Hematopoietic multipotent progenitor cell treated with erythropoietin and hydrocortisone succinate and interleukin-3 and kit ligand, for 8 days (in vitro differentiated cells): Measurements from ENCODE around the gene POR.

Experiments used
- DNase-seq: peaks from one replicate; pipeline ENCODE4 v3.0.0-alpha.2; 2015

Gene POR

DNA sequence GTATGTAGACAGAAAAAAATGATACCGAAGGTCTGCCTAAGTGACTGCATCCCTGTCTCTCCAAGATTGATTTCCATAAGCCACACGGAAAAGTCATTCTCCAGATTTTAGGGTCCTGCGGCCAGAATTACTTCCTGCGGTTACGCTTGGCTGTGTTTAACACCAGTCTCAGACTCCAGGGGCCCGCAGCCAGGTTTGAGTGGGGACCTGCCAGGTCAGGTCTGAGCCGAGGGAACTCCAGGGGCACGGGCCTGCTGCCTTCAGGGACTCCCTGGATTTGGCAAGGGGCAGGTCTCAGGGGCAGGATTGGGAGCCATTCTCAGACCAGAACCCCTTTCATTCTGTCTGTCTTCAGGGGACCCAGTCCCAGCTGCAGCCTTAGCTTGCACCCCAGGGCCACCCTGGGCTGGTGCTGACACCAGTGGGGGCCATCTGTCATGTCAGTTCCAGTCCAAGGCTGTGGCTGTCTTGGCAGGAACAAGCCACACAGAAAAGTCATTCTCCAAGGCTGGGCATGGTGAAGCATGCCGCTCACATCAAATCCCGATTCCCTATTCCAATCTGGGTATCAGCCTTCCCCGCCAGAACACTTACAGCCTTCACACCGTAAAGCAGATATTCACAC is 40.5 kb downstream of the POR start:
- no peak for DNase-seq

DNA sequence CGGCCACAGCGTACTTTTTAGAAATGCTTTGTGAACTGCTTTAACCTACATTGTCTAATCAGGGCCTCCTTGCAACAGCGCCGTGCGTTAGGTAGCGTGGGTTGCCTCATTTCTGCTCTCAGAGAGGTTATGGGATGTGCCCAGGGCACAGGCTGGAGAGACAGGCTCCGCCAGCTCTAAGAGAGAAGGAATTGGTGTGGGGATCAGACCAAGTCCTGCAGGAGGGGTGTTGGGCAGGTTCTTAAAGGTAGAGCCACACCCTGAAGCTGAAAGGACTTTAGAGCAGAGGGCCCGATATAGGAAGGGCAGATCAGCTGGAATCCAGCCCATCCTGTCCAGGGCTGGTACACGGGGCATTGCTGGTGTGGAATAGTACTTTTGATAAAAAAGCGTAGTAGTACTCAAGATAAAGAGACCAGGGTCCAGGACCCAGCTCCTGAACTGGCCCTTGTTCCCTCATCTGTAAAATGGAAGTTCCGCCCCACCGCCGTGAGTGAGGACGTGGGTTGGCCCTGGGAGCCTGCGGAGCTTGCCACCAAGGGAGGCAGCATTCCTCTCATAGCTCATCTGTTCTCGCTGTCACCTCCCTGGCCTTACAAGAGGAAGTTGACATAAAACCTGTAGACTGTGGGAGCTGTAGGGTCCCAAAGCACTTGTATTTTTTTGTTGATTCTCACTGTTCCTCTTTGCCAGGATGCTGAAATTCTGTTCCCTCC is 42.2 kb downstream of the POR start:
- no peak for DNase-seq

DNA sequence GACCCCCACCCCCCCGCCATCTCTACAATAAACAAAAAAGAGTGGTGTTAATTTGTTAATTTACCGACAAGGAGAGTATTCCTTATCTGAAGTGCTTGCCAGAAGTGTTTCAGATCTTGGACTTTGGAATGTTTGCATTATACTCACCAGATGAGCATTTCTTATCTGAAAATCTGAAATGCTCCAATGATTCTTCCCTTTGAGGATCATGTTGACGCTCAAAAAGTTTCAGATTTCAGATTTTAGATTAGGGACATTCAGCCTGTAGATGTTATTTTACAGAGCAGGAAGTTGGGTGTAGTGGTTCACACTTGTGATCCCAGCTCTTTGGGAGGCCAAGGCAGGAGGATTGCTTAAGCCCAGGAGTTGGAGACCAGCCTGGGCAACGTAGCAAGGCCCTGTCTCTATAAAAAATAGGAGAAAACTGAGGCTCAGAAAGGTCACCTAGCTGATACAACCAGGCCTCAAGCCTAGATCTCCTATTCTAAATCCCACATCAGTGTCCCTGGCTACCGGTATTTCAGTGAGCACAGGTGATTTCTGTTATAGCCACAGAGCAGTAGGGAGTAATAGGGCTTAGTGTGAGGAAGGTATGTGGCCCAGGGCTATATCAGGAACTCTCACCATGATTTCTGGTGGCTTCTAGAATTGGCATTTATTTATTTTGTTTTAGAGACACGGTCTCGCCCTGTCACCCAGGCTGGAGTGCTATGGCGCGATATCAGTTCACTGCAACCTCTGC is 44.0 kb downstream of the POR start:
- no peak for DNase-seq

DNA sequence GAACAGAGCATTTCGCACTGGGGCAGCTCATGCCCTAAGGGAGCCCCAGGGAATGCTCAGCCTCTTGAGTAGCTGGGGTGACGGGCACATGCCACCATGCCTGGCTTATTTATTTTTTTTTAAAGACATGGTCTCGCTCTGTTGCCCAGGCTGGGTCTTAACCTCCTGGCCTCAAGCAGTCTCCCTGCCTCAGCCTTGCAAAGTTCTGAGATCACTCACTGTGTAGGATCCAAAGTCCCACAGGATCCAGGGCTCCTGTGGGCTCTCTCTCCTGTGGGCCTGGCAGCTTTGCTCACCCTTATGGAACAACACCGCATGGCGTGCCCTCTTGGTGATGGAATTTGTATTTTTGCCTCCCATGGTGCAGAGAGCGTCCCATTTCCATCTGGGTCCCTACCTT is 45.4 kb downstream of the POR start:
- no peak for DNase-seq

DNA sequence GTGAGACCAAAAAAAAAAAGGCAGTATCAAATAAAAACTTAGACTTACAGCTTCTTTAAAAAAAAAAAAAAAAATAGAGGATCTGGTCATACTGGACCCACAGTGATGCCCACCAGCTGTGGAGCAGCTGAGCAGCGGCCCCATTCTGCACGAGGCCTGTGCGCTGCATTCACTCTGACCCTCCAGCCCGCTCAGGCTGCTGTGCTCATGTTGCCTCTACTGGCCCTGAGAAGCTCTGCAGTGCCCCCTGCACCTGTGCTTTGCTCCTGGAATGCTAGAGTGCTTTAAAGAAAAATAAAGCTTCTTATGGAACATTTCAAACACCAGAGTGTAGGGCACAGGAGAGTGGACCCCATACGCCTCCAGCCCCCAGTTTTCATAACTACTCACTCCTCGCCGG is 46.3 kb downstream of the POR start:
- DNase-seq, result no peak

DNA sequence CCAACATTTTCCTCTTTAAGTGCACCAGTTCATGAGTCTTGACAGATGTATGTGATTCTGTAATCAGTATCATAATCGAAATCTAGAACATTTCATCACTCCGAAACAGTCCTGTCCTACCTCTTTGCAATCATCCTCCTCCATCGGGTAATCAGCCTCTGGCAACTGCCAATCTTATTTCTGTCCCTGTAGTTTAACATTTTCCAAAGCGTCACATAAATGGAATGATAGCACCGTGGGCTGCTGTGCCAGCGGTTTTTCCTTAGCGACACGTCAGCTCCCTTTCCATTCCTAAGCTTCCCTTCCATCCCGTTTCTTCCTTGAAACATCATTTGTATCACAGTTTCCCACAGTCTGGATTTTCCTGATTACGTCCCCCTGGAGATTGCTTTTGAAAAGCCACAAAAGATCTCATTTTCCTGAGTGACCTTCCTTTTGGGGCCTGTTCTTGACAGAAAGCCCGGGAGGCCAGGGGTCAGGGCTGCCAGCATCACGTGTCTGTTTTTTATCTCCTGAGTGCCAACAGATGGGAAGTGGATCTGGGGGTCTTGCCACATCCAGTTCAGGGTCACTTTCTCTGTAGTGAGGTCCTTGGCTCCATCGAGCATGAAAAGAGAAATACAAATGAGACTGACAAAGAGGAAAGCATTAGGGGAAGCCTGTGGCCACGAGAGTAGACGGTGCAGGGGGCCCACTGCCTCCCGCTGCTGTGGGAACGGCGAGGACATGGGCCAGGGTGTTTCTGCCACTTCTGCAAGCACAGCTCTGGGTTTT is 47.8 kb downstream of the POR start:
- DNase-seq, result no peak

DNA sequence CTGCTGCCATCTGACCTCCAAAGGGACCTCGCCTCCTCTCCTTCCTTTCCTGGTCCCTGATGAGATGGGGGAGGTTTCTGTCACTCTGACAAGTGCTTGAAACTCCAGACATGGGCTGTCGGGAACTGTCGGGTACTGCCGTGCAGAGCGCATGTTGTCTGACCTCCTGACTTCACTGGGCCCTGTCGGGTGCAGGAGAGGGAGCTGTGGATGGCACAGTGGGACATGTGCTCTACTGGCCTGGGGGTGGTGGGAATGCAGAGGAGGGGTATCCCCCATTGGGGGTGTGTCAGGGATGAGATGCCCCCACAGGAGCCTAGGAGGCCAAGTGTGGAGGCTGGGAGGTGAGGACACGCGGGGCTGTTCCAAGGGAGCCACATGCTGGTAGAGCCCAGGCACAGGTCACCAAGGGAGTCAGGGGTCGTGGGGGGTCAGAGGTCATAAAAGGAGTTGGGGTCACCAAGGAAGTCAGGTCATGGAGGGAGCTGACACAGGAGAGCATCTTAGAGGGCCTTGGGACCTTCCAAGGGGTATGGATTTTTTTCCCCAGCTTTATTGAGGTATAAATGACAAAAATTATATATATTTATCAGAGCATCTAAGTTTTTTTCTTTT is 48.5 kb downstream of the POR start:
- DNase-seq, result no peak

DNA sequence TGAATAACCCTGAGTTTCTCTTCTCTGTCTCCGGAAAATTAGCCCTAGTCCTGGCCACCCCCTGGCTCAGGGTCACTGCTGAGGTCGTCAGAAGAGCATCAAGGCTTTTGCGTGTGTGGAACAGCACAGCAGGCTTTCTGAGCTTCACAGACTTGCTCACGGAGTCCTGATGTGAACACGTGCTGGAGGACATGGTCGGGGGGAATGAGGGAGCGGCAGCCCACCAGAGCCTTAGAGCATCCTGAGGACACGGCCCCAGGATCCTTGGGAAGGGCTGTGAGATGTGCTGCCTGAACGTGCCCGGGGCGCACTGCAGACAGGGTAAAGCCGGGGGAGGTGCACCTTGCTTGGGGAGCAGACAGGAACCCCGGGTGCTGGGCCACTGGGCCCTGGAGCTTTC is 50.7 kb downstream of the POR start:
- DNase-seq, result no peak

DNA sequence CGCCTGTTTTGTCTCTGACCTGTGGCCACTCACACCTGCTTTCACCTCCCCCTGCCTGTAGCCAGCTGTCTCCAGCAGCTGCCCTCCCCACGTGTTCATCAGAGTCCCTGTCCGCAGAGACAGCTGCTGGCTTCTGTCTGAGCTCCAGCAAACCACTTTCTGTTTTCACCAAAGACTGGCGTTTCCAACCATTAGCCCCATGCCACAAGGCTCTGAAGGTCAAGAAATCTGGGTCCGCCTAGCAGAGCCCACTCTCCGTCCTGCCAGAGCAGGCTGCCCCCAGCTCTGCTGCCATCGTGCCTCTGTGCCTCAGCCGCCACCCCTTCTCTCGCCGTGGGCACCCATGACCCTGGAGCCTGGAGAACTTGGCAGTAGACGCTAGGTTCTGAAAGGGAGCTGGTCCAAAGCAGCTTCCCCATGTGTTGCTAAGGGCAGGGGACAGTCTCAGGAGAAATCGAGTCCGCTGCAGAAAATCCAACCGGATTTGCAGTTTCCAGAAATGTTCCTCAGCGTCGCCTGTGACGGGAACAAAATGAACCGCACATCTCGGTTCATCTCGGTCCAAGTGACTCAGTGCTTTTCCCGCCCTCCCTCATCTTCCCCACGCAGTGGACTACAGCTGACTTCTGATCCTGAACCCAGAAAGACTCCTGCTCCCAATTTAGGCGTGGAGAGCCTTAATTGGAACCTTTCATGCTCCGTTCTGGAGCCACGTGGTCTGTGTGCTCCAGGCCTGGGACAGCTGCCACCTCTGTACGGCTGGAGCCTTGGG is 51.4 kb downstream of the POR start:
- no peak for DNase-seq

DNA sequence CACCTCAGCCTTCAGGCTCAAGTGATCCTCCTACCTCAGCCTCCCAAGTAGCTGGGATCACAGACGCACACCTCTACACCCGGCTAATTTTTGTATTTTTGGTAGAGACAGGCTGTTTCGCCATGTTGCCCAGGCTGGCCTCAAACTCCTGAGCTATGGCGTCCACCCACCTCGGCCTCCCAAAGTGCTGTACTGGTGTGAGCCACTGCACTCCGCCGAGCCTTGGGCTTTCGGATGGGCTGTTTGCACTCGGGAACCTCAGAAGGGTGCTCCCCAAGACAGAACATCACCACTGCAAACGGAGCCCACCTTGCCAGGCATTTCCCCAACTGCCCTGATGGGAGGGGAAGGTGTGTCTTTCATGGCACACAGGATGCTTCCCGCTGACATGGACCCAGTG is 52.1 kb downstream of the POR start:
- no peak for DNase-seq

DNA sequence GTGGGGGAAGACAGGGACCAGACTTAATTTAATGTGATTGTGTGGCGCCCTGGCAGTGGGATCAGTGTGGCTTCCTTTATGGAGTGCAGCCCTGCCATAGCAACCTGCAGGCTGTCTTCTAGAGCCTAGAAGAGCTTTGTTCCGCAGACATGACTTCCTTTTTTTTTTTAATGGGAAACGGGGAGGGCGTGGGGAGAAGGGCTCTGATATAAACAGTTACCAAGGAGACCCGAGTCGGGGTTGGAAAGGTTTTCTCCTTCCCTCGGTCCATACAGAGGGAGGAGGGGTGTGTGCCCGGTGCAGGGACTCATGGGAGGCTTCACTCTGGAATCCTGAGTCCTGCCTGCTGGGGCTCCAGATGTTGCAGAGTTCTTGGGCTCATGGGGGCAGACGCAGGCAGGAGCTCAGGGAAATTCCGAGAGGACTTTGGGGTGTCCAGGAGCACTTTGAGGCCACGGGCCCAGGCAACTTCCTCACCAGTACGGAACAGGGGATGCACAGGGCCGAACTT is 52.6 kb downstream of the POR start:
- no peak for DNase-seq

DNA sequence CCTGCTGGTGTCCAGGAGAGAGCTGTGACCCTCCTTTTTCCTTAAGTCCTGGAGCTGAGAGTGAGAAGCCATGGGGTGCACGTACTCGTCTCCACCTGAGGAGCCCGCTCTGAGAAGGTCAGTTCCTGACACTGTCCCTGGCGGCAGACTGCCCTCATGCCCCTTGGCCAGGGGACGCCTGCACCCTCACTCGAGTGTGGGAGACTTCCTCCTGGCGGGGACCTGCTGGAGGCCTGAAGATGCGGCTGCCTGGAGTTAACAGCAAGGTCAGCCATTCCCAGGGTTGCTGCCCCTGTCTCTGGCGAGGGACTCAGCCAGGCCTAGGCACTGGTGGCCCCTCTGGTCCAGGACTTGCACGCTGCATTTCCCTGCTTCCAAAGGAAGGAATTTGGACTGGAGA is 53.1 kb downstream of the POR start:
- no peak for DNase-seq

DNA sequence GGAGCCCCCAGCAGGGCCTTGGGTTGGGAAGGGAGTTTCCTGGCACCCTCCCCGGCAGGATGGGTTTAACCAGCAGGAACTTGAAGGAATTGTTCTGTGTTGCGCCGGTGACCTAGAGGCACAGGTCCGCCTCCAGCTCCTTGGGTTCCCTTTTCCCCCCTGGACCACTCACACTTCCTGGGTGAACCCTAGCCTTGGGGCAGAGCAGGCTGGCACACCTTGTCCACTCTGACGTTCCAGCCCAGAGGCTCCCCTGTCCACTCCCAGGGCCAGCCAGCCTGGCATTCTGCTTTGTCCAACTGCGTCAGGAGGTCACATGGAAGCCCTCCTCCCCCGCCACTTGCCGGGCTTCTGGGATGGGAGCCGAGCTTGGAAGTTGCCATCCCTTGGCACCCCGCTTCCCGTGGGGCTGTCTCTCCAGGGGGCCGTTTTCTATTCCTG is 53.6 kb downstream of the POR start:
- DNase-seq, result no peak

DNA sequence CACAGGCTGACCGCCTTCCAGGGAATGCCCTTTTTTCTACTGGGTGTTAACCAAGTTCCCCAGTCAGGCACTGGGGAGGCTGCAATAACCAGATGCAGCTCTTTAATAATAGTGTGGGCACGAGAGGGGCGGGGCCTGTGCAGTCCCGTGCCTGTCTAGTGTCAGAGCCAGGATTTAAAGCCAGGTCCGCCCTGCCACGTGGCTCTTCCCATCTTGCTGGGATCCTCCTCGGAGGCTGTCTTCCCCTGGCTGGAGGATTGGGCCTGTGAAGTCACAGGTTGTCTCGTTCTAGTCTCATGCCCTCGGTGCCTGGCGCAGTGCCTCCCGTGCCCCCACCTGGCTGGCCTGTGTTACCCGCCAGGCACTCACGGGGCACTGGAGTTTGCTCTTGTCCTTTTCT is 54.2 kb downstream of the POR start:
- no peak for DNase-seq

DNA sequence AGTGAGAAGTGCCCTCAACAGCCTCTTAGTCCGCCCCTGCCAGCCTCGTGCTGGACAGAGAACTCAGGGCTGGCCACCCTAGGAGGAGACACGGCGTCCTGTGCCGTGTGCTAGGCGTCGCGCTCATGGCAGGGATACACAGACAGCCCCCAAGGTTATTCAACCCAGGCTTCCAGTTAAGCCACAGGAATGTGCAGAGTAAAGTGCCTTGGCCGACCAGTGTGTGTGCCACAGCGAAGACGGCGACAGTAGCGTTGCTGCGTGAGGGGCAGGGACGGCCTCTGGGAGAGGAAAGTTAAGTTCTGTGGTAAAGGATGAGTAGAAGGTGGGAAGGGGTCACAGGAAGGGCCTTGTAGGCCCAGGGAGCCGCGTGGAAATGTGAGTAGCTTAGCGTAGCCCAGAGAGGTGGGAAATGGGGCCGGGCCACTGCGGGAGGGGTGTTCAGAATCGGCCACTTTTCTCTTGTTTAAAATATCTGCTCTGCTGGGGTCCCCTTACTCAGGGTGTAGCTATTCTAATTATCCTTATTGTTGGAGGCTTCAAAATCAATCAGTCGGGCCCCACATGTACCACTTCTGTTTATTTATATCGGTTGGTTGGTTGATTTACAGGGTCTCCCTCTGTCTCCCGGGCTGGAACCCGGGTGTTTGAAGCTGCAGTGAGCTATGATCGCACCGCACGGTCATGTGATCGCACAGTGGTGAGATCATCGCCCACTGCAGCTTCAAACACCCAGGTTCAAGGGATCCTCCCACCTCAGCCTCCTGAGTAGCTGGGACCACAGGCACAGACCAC is 54.9 kb downstream of the POR start:
- no peak for DNase-seq

DNA sequence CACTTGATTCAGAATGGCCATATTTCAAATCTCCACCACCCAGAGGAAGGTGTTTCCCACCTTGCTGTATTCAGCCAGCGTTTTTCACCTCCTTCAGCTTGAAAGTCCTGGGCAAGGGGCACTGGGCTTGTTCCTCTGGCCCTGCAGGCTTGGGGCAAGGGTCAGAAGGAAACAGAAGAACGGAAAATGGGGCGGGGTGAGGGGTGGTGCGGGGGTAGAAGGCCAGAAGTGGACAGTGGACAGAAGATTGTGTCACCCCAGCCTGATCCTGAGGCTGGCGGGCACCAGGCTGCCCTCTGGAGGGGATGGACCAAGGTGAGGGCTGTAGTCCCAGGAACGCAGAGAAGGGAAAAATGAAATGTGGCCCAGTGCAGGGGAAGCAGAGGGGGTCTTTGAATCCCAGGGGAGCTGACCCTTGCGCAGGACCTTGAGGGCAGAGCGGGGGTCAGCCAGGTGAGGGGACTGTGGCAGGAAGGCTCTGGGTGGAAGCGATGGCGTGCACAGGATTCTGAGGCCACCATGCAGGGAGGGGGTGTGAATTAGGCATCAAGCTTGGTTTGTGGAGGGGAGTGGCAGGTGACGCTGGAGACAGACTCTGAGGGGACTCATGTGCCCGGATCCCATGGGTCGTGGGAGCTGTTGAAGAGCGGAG is 56.5 kb downstream of the POR start:
- DNase-seq, result no peak

DNA sequence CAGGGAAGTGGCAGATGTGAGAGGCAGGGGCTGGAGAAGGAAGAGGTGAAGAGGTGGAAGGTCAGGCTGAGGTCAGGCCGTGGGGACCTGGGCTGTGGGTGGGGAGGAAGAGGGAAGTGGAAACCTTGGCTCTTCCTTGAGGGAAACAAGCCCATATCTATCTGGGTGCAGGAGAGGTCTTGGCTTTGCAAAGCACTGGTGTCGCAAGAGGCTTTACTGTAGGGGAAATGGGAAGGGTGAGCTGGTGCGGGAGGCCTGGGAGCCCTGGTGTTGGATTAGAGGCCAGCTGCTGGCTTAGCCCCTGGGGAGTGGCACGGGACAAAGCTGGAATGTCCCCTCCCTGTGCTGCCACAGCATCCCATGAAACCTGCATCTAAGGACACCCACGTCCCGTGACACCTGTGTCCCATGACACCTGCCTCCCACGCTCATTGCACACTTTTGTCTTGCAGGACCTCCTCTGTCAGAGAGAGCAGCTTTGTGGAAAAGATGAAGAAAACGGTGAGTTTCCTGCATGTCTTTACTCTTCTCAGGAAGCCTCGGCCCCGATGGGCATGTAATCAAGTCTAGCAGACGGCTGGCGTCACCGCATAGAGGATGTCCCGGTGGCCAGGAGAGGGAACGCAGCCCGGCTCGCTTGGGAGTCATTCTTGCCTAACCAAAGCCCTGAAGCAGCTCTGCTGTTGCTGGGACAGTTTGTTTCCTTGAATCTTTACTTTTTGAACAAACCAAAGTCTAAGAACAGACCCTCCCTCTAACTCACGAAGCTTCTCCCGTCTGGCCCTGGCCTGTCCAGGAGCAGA is 57.2 kb downstream of the POR start:
- no peak for DNase-seq

DNA sequence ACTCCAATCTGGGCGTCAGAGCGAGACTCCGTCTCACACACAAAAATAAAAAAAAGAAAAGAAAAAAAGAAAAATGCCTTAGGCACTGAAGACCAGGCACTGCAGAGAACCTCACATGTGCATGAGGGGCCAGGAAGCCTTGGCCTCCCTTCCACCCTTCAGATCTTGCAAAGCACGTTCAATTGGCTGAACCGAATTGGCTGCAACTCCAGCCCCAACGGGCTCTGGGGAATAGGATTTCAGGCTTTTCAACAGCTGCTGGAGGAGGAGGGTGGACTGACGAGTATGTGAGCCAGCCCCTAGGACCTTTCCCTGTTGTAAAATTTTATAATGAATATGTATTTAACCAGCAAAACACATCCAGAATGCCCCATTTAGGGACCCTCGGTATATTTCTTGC is 62.8 kb downstream of the POR start:
- no peak for DNase-seq

DNA sequence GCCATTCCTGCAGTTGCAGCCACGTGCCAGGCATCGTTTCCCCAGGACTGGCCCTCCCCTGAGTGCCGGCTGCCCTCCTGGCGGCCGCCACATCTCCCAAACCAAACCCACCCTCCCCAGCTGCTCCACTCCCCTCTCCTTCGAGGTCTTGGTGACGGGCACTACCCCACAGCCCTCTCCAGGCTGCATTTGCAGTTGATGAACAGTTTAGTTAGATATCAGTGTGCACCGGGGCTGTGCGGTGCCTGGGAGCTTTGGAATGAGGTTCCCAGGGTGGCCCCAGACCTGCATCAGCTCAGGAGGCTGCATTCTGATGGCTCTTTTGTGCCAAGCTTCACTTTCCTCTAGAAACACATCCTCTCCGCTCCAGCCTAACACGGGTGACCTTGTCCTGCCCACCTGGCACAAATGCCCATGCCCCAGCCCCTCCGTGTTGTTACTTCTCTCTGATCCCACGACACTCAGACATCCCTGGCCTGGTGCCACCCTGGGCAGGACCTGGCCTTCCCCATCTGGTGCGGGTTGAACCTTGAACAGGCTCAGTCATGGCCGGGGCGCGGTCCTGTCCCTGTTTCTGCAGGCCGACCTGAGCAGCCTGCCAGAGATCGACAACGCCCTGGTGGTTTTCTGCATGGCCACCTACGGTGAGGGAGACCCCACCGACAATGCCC is 64.9 kb downstream of the POR start:
- DNase-seq, result no peak
